A549 (cell line): ENCODE results near the gene FAM20C.

ENCODE experiments used
- CTCF ChIP-seq: fragments of >200 bp; sonication (Bioruptor Twin); formaldehyde crosslinking; IDR thresholded peaks from 3 replicates; pipeline ENCODE4 v1.5.1; 2016
- RAD21 ChIP-seq, 2 experiments: fragments of >200 bp in 1 of 2; sonication (Bioruptor Twin) in 1 of 2; formaldehyde crosslinking in 1 of 2; IDR thresholded peaks in 1 of 2; conservative IDR thresholded peaks in 1 of 2; 2 replicates in 1 of 2; 3 replicates in 1 of 2; pipeline ENCODE4 v1.6.1; 2012 to 2018; ENCODE audit warnings: inconsistent platforms in 1 of 2
- RCOR1 ChIP-seq: fragments of 150-350 bp; IDR thresholded peaks from 2 replicates; pipeline ENCODE4 v1.6.1; 2014; ENCODE audit warnings: antibody characterized with exemption, low read length, low read depth
- RFX5 ChIP-seq: fragments of 450-650 bp; IDR thresholded peaks from 2 replicates; pipeline ENCODE4 v1.7.1; 2014; ENCODE audit warnings: antibody characterized with exemption, mild to moderate bottlenecking, moderate library complexity
- ZNF302 ChIP-seq: fragments of 250-450 bp; sonication (Bioruptor Pico); IDR thresholded peaks from 2 replicates; pipeline ENCODE4 v1.9.0; 2021; ENCODE audit warnings: inconsistent platforms, mild to moderate bottlenecking, moderate library complexity

- no peak for TF ChIP-seq ZNF302
- no peak for TF ChIP-seq RFX5
- no peak for TF ChIP-seq CTCF
- no peak for TF ChIP-seq RAD21 (conservative IDR thresholded peaks at IDR 0.05 in 1 of 2, IDR thresholded peaks at IDR 0.05 in 1 of 2)
- TF ChIP-seq RCOR1: no peak
Observed at GRCh38 chr7:251005-251404, 58.6 kb downstream of the FAM20C start.
